ENCODE results near the gene ZBTB24.

ZBTB24 gene

GRCh38 chr6:109449064-109449794 is 33.8 kb downstream of the ZBTB24 start:
- DNase-seq = no peak

- DNase-seq = no peak
Measured at GRCh38 chr6:109448615-109449014, 34.4 kb downstream of the ZBTB24 start.

- no peak for DNase-seq
Measured at GRCh38 chr6:109447878-109448555, 35.0 kb downstream of the ZBTB24 start.

- no peak for DNase-seq
Measured at GRCh38 chr6:109447087-109447486, 35.9 kb downstream of the ZBTB24 start.

- DNase-seq = no peak
Measured at GRCh38 chr6:109446541-109446940, 36.5 kb downstream of the ZBTB24 start.

GRCh38 chr6:109446072-109446471 is 36.9 kb downstream of the ZBTB24 start:
- no peak for DNase-seq

GRCh38 chr6:109445382-109445781 is 37.6 kb downstream of the ZBTB24 start:
- no peak for DNase-seq

GRCh38 chr6:109443425-109443950 is 39.5 kb downstream of the ZBTB24 start:
- no peak for DNase-seq

- DNase-seq = no peak
Measured at GRCh38 chr6:109442393-109442924, 40.6 kb downstream of the ZBTB24 start.

GRCh38 chr6:109441069-109441816 is 41.8 kb downstream of the ZBTB24 start:
- DNase-seq = peak in 1 of 4 experiments; percentile 47

- DNase-seq = peak; percentile 36 to 69 (median 46)
Measured at GRCh38 chr6:109440331-109441068, 42.5 kb downstream of the ZBTB24 start, which contains the start of the genes PPIL6 and SMPD2. TSS of gene PPIL6 (minus strand) at chr6:109440628. CDS start at chr6:109440590, 38 bp downstream. TSS of gene SMPD2 (plus strand) at chr6:109440724. CDS start at chr6:109441122, 398 bp downstream.

- no peak for DNase-seq
Measured at GRCh38 chr6:109436041-109436440, 47.0 kb downstream of the ZBTB24 start.

GRCh38 chr6:109434456-109434855 is 48.6 kb downstream of the ZBTB24 start:
- no peak for DNase-seq

- no peak for DNase-seq
Measured at GRCh38 chr6:109429496-109429895, 53.5 kb downstream of the ZBTB24 start.

- no peak for DNase-seq
Measured at GRCh38 chr6:109428889-109429477, 54.0 kb downstream of the ZBTB24 start.

- no peak for DNase-seq
Measured at GRCh38 chr6:109424946-109425345, 58.1 kb downstream of the ZBTB24 start.

GRCh38 chr6:109421184-109421583 is 61.8 kb downstream of the ZBTB24 start:
- no peak for DNase-seq

GRCh38 chr6:109420751-109421150 is 62.3 kb downstream of the ZBTB24 start:
- no peak for DNase-seq

- no peak for DNase-seq
Measured at GRCh38 chr6:109417646-109418045, 65.4 kb downstream of the ZBTB24 start.

All from activated naive CD4-positive, alpha-beta T cell (primary cell).